ENCODE measurements around the gene STXBP5.

- TF ChIP-seq CTCF (IDR thresholded peaks at IDR 0.05; ENCODE audit: low read length) (no peak), EZH2 (optimal IDR thresholded peaks at IDR 0.05; ENCODE audit: low read depth, low read length) (no peak)
Observed at GRCh38 chr6:147384029-147384428, 179.8 kb downstream of the STXBP5 start.

Measured in MM.1S (cell line).